GM12872 (cell line): ENCODE results near the gene ZNF148.

Experiments
- TF ChIP-seq, protein P1 (sequence below): IDR thresholded peaks from 3 replicates; pipeline ENCODE4 v1.5.1; 2011; ENCODE audit warnings: low read depth, mild to moderate bottlenecking, low read length, moderate library complexity; ENCODE audit not compliant: insufficient read depth

The ZNF148 gene

DNA sequence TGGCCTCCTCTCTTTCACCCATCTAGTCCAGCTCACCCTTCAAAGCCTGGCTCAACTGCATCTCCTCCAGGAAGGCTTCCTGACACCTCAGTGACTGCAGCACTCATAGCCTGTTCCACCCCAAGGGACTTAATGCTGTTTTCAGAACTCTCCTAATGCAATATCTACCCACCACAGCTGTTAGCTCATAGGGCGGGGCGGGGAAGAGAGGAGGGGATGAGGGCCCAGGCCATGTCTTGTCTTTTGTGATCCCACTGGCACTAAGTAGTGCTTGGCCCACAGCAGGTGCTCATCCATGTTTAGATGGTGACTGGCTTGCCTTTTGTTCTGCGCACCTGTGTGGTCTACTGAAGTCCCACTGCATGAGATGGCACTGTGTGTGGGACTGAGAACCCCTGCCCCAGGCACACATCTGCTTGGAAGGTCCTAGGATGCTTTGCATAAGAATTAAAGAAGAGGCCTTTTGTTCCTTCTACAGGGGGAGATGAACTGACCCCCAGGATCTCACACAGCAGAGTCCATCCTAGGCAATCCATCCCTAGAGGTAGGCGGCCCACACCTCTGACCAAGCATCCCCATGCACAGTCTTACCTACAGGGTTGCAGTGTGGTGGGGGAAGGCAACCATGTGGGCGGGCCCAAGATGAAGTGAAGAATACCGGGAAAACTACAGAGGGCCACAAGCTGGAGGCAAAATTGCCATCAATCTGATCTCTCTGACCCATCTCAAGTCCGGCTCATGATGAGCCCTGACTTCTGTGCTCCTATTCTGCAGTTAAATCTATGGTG, 185.6 kb downstream of the ZNF148 start:
- TF ChIP-seq, protein P1, sequence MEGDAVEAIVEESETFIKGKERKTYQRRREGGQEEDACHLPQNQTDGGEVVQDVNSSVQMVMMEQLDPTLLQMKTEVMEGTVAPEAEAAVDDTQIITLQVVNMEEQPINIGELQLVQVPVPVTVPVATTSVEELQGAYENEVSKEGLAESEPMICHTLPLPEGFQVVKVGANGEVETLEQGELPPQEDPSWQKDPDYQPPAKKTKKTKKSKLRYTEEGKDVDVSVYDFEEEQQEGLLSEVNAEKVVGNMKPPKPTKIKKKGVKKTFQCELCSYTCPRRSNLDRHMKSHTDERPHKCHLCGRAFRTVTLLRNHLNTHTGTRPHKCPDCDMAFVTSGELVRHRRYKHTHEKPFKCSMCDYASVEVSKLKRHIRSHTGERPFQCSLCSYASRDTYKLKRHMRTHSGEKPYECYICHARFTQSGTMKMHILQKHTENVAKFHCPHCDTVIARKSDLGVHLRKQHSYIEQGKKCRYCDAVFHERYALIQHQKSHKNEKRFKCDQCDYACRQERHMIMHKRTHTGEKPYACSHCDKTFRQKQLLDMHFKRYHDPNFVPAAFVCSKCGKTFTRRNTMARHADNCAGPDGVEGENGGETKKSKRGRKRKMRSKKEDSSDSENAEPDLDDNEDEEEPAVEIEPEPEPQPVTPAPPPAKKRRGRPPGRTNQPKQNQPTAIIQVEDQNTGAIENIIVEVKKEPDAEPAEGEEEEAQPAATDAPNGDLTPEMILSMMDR, result no peak

DNA sequence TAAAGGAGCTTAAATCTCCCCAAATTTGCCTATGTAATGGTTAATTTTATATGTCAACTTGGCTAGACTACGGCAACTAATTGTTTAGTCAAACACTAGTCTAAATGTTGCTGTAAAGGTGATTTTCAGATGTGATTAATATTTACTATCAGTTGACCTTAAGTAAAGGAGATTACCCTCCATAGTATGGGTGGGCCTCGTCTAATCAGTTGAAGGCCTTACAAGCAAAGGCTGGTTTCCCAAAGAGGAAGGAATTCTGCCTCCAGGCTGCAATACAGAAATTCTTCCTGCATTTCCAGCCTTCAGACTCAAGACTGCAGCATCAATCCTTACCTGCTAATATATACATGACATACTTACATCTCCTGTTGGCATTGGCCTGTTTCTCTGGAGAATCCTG, 186.2 kb downstream of the ZNF148 start:
- TF ChIP-seq, protein P1, result no peak

DNA sequence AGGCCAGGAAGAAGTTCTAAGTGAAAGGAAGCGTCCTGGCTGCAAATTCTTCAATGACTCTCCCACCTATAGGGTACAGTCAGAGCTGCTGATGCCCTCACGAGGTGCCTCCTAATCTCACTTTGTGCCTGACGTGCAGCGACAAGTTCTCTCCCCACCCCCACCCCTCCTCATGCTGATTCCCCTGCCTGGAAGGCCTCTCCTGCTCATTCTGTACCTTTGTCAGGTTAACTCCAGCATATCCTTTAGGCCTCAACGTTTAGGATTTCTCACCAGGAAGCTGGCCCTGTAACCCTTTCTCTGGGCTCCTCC, 187.6 kb downstream of the ZNF148 start:
- TF ChIP-seq, protein P1, result no peak

GRCh38 chr3:125186800-125187598, 188.1 kb downstream of the ZNF148 start:
- TF ChIP-seq, protein P1, result no peak

DNA sequence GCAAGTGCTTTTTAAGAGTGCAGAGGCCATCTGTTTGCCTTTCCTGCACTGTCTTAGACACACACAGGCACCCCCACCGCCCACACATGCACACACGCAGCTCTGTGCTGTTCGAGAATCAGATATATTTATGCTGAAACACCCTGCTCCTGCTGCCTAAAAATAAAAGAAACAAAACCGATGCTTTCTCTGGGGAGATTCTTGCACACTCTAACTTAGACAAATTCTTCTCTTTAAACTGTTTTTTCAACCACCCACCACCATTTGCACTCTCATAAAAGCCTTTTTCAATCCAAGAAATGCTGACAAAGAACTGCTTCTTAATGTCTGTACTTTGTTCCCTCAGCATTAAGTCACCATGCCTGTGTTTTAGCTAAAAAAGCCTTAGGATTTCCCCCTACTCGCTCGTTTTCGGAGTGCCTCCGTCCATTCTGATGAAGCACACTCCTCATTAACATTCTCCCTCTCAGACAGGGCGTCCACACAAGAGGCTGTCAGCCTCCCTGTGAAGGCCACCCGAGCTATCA, 188.8 kb downstream of the ZNF148 start:
- TF ChIP-seq, protein P1, result no peak

DNA sequence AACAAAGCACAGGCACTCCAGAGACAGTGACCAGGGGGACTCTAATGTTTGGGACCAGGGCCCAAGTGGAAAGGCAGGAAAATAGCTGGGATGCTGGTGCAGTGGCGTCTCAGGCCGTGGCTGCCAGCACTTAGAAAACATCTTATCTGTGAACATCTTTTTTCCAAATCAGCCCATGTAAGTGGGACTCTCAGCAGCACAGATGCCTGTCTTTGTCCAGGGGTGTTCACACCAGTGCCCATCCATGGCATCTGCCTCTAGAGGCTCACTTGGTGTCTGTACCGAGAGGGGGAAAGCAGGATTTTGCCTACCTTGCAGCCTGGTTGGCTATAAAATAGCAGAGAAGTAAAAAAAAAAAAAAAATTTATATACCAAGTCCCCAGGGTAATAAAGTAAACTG, 189.3 kb downstream of the ZNF148 start:
- TF ChIP-seq, protein P1, result no peak

GRCh38 chr3:125179884-125180240, 195.3 kb downstream of the ZNF148 start:
- TF ChIP-seq, protein P1, result no peak
